H9 (cell line): Measurements from ENCODE around the gene ADAMTS2. TPM values are rescaled to one million over a fixed set of nuclear protein-coding genes. Genes with fewer than 3 reads are reported as not detected.
A peak's percentile ranks its signal among the peaks of the same experiment; 100 is the strongest.

ENCODE experiments used
- DNase-seq: peaks from one replicate; pipeline ENCODE4 v3.0.0-alpha.2; 2017
- H2AFZ ChIP-seq: one replicate; pipeline ENCODE4 v1.6.1; 2013; ENCODE audit warnings: mild to moderate bottlenecking, low read length, control low read depth, moderate library complexity
- H2AK5ac ChIP-seq: 2 replicates; pipeline ENCODE4 v1.6.1; 2013; ENCODE audit warnings: low read length, control low read depth, mixed read lengths; ENCODE audit not compliant: insufficient read length
- H2BK120ac ChIP-seq: one replicate; pipeline ENCODE4 v1.6.1; 2013; ENCODE audit warnings: low read depth, mild to moderate bottlenecking, low read length, control low read depth, inconsistent platforms; ENCODE audit not compliant: poor library complexity, severe bottlenecking
- H2BK12ac ChIP-seq: 2 replicates; pipeline ENCODE4 v1.6.1; 2013; ENCODE audit warnings: low read length, control low read depth, mixed read lengths, low read depth; ENCODE audit not compliant: insufficient read length
- H2BK15ac ChIP-seq: 2 replicates; pipeline ENCODE4 v1.6.1; 2013; ENCODE audit warnings: low read depth, low read length, control low read depth
- H2BK20ac ChIP-seq: one replicate; pipeline ENCODE4 v1.6.1; 2013; ENCODE audit warnings: low read depth, mild to moderate bottlenecking, low read length, control low read depth, inconsistent platforms; ENCODE audit not compliant: poor library complexity, severe bottlenecking
- H2BK5ac ChIP-seq: 2 replicates; pipeline ENCODE4 v1.6.1; 2013; ENCODE audit warnings: low read length, control low read depth, mixed read lengths; ENCODE audit not compliant: insufficient read length
- H3K14ac ChIP-seq: 2 replicates; pipeline ENCODE4 v1.6.1; 2013; ENCODE audit warnings: low read length, control low read depth; ENCODE audit not compliant: insufficient read depth
- H3K18ac ChIP-seq: 2 replicates; pipeline ENCODE4 v1.6.1; 2013; ENCODE audit warnings: low read depth, mild to moderate bottlenecking, mixed read lengths, low read length, control low read depth; ENCODE audit not compliant: insufficient read length
- H3K23ac ChIP-seq: 2 replicates; pipeline ENCODE4 v1.6.1; 2013; ENCODE audit warnings: low read length, control low read depth, mixed read lengths, low read depth; ENCODE audit not compliant: insufficient read length
- H3K23me2 ChIP-seq: 2 replicates; pipeline ENCODE4 v1.6.1; 2013; ENCODE audit warnings: low read depth, mild to moderate bottlenecking, mixed read lengths, low read length, control low read depth; ENCODE audit not compliant: insufficient read length, poor library complexity, severe bottlenecking
- H3K27ac ChIP-seq: 2 replicates; pipeline ENCODE4 v1.5.1; 2013; ENCODE audit warnings: low read length, control low read depth, mixed read lengths, low read depth; ENCODE audit not compliant: insufficient read length
- H3K27me3 ChIP-seq: 2 replicates; pipeline ENCODE4 v1.6.1; 2013; ENCODE audit warnings: low read length, control low read depth, inconsistent platforms; ENCODE audit not compliant: insufficient read depth
- H3K4ac ChIP-seq: 2 replicates; pipeline ENCODE4 v1.6.1; 2013; ENCODE audit warnings: low read depth, mild to moderate bottlenecking, control low read depth, inconsistent platforms, low read length, moderate library complexity
- H3K4me1 ChIP-seq: 2 replicates; pipeline ENCODE4 v1.6.1; 2013; ENCODE audit warnings: low read length, control low read depth, inconsistent platforms; ENCODE audit not compliant: insufficient read depth
- H3K4me2 ChIP-seq: 2 replicates; pipeline ENCODE4 v1.6.1; 2013; ENCODE audit warnings: low read length, control low read depth, mixed read lengths; ENCODE audit not compliant: insufficient read length, insufficient read depth
- H3K56ac ChIP-seq: 2 replicates; pipeline ENCODE4 v1.6.1; 2013; ENCODE audit warnings: low read depth, mild to moderate bottlenecking, mixed read lengths, low read length, control low read depth; ENCODE audit not compliant: insufficient read length
- H3K79me1 ChIP-seq: 2 replicates; pipeline ENCODE4 v1.6.1; 2013; ENCODE audit warnings: low read depth, mild to moderate bottlenecking, moderate library complexity, low read length, control low read depth, inconsistent platforms; ENCODE audit not compliant: insufficient read depth, poor library complexity, severe bottlenecking
- H3K79me2 ChIP-seq: 2 replicates; pipeline ENCODE4 v1.6.1; 2013; ENCODE audit warnings: low read length, control low read depth, inconsistent platforms; ENCODE audit not compliant: insufficient read depth
- H3K9ac ChIP-seq: 2 replicates; pipeline ENCODE4 v1.6.1; 2013; ENCODE audit warnings: low read length, control low read depth, mixed read lengths; ENCODE audit not compliant: insufficient read length; ENCODE audit errors: extremely low read depth
- H3K9me3 ChIP-seq: one replicate; pipeline ENCODE4 v1.6.1; 2013; ENCODE audit warnings: low read depth, low read length, inconsistent platforms; ENCODE audit not compliant: control insufficient read depth
- H3T11ph ChIP-seq: one replicate; pipeline ENCODE4 v1.6.1; 2013; ENCODE audit warnings: mild to moderate bottlenecking, low read length, control low read depth, inconsistent platforms
- H4K20me1 ChIP-seq: one replicate; pipeline ENCODE4 v1.6.1; 2013; ENCODE audit not compliant: control insufficient read depth, insufficient read length, insufficient read depth
- H4K5ac ChIP-seq: 2 replicates; pipeline ENCODE4 v1.6.1; 2013; ENCODE audit warnings: low read depth, mild to moderate bottlenecking, mixed read lengths, low read length, control low read depth; ENCODE audit not compliant: insufficient read length
- H4K8ac ChIP-seq: replicated peaks from 2 replicates; pipeline ENCODE4 v1.6.1; 2013; ENCODE audit warnings: low read length, control low read depth, mixed read lengths, low read depth; ENCODE audit not compliant: insufficient read length
- H4K91ac ChIP-seq: 2 replicates; pipeline ENCODE4 v1.6.1; 2013; ENCODE audit warnings: low read depth, mild to moderate bottlenecking, moderate library complexity, mixed read lengths, low read length, control low read depth; ENCODE audit not compliant: insufficient read length
- H3K27ac Mint-ChIP-seq, 3 experiments: 2 replicates in 2 of 3; 3 replicates in 1 of 3; pipeline ENCODE4 v1.8.0; 2020 to 2021; ENCODE audit warnings: mixed read lengths in 3 of 3, mild to moderate bottlenecking in 1 of 3, moderate library complexity in 1 of 3
- H3K27me3 Mint-ChIP-seq: 2 replicates; pipeline ENCODE4 v1.8.0; 2021; ENCODE audit warnings: low read depth, mild to moderate bottlenecking, moderate library complexity, mixed read lengths
- H3K36me3 Mint-ChIP-seq, 3 experiments: 2 replicates in 2 of 3; 3 replicates in 1 of 3; pipeline ENCODE4 v1.8.0; 2020 to 2021; ENCODE audit warnings: low read depth in 3 of 3, mixed read lengths in 3 of 3; ENCODE audit not compliant: insufficient read depth in 1 of 3
- H3K4me1 Mint-ChIP-seq, 2 experiments: 2 replicates each; pipeline ENCODE4 v1.8.0; 2020; ENCODE audit warnings: mixed read lengths in 2 of 2
- H3K4me3 Mint-ChIP-seq, 2 experiments: 2 replicates in 1 of 2; 3 replicates in 1 of 2; pipeline ENCODE4 v1.8.0; 2020 to 2021; ENCODE audit warnings: mild to moderate bottlenecking in 2 of 2, mixed read lengths in 2 of 2, moderate library complexity in 1 of 2
- H3K9me3 Mint-ChIP-seq, 2 experiments: 2 replicates in 1 of 2; 3 replicates in 1 of 2; pipeline ENCODE4 v1.8.0; 2020; ENCODE audit warnings: mild to moderate bottlenecking in 2 of 2, mixed read lengths in 2 of 2, moderate library complexity in 1 of 2
- CTCF ChIP-seq: fragments of 200-600 bp; sonication (generic); conservative IDR thresholded peaks from 3 replicates; pipeline ENCODE4 v1.8.0; 2021; ENCODE audit warnings: antibody characterized with exemption, mild to moderate bottlenecking
- WGBS: extraction: QIAGEN DNeasy Blood & Tissue Kit; methylation state at CpG from one replicate; pipeline ENCODE4 v1.1.7; 2013; ENCODE audit warnings: missing lambda C conversion rate, low lambda C conversion rate, mixed read lengths; ENCODE audit not compliant: insufficient read length; ENCODE audit errors: extremely low coverage; 5-methylcytosine and 5-hydroxymethylcytosine counted together
- total RNA-seq: library from RNA; stranded (reverse); gene quantifications from 2 replicates; pipeline ENCODE4 v1.2.1, GENCODE V29; 2021

ADAMTS2 gene
- total RNA-seq, 1 experiment from 2014 or later: 5.4 TPM

GRCh38 chr5:179355976-179356974, 11.0 kb upstream of the ADAMTS2 start:
- Histone ChIP-seq H3K14ac (no peak overlapping the region), H3K9me3 (no peaks in the 10 kb centered on the region), H3K4me1 (no peaks in the 10 kb centered on the region), H2BK120ac (no peak overlapping the region), H3K23ac (no peak overlapping the region), H2BK20ac (no peak overlapping the region), H2BK15ac (no peak overlapping the region), H3K56ac (no peak overlapping the region), H3K27ac (no peak overlapping the region), H4K91ac (no peak overlapping the region), H3K79me1 (no peaks in the 10 kb centered on the region), H3K79me2 (no peaks in the 10 kb centered on the region), H4K8ac (no peak overlapping the region), H3K27me3 (no peaks in the 10 kb centered on the region), H3T11ph (no peak overlapping the region), H4K5ac (no peak overlapping the region), H3K9ac (no peak overlapping the region), H3K4me2 (no peak overlapping the region), H3K23me2 (no peaks in the 10 kb centered on the region), H3K4ac (no peak overlapping the region), H2AK5ac (no peak overlapping the region), H2BK12ac (no peak overlapping the region), H2AFZ (no peak overlapping the region), H2BK5ac (no peak overlapping the region), H4K20me1 (peaks cover 4% of the 10 kb centered on the region), H3K18ac (no peak overlapping the region)
- Mint-ChIP-seq H3K27me3 (peaks cover 15% of the 10 kb centered on the region), H3K9me3 (no peaks in the 10 kb centered on the region), H3K4me3 (no peak overlapping the region), H3K36me3 (no peaks in the 10 kb centered on the region), H3K4me1 (peaks cover under 1 to 4% of the 10 kb centered on the region in 2 experiments; a peak in 3 of 4 replicates), H3K27ac (peak overlapping the region in 1 of 3 experiments; percentile 88; a peak in 1 of 7 replicates)
- DNase-seq: no peak
- no CpG with 5 or more reads among the region's 11 CpGs for WGBS
- no peak for TF ChIP-seq CTCF
